Tibial nerve (tissue), 4 donors: ENCODE measurements around the gene LRRC72. TPM values are rescaled to one million over a fixed set of nuclear protein-coding genes. Genes with fewer than 3 reads are reported as not detected.

Source experiments
- DNase-seq, 2 donors: peaks; one replicate each; pipeline ENCODE4 v3.0.0-alpha.2; 2019; ENCODE audit warnings: low spot score in 2 of 2
- H3K27ac ChIP-seq, 4 donors: fragments of 200-600 bp; sonication (generic) in 3 of 4; one replicate each; pipeline ENCODE4 v1.5.1; 2017 to 2019; ENCODE audit warnings: mild to moderate bottlenecking in 1 of 4
- H3K27me3 ChIP-seq, 2 donors: fragments of 200-600 bp; sonication (generic) in 1 of 2; one replicate each; pipeline versions ENCODE4 v1.5.1 to v1.6.0; 2017 to 2019
- H3K36me3 ChIP-seq, 3 donors: fragments of 200-600 bp; sonication (generic); one replicate each; pipeline ENCODE4 v1.5.1; 2018 to 2019
- H3K4me1 ChIP-seq, 4 donors: fragments of 200-600 bp; sonication (generic) in 3 of 4; one replicate each; pipeline ENCODE4 v1.5.1; 2017 to 2019
- H3K4me3 ChIP-seq, 4 donors: fragments of 200-600 bp; sonication (generic) in 3 of 4; one replicate each; pipeline ENCODE4 v1.5.1; 2017 to 2019; ENCODE audit warnings: mild to moderate bottlenecking in 1 of 4, moderate library complexity in 1 of 4
- H3K9me3 ChIP-seq, 4 donors: fragments of 200-600 bp; sonication (generic) in 3 of 4; one replicate each; pipeline ENCODE4 v1.5.1; 2017 to 2019
- CTCF ChIP-seq, 5 experiments: fragments of 200-600 bp in 3 of 5; fragments of 450-650 bp in 2 of 5; sonication (generic) in 3 of 5; IDR thresholded peaks; one replicate each; pipeline ENCODE4 v1.5.1; 2016 to 2019; ENCODE audit warnings: antibody characterized with exemption in 5 of 5, mild to moderate bottlenecking in 3 of 5, moderate library complexity in 2 of 5
- EP300 ChIP-seq, 2 donors: sonication (generic); formaldehyde crosslinking; IDR thresholded peaks; one replicate each; pipeline ENCODE4 v1.6.1; 2017; ENCODE audit warnings: antibody characterized with exemption in 2 of 2, mild to moderate bottlenecking in 1 of 2
- POLR2A ChIP-seq, 2 donors: fragments of 450-650 bp; IDR thresholded peaks; one replicate each; pipeline ENCODE4 v1.6.1; 2017; ENCODE audit warnings: antibody characterized with exemption in 2 of 2, mild to moderate bottlenecking in 2 of 2, moderate library complexity in 2 of 2
- WGBS, 2 donors: methylation state at CpG; one replicate each; pipeline ENCODE4 v1.1.5; 2018; 5-methylcytosine and 5-hydroxymethylcytosine counted together
- total RNA-seq, 4 donors: library from RNA; depleted of rRNA; stranded (reverse); fragments of >200 nt; gene quantifications; one replicate each; pipeline ENCODE4 v1.1.0, GENCODE V29; 2016

LRRC72 gene
- total RNA-seq, 4 donors from 2014 or later, result not detected

- TF ChIP-seq EP300 (IDR thresholded peaks at IDR 0.05), result no peak
- TF ChIP-seq POLR2A (IDR thresholded peaks at IDR 0.05), result no peak
- TF ChIP-seq CTCF (IDR thresholded peaks at IDR 0.05), result no peak
- WGBS, 2 donors, result 90 to 93% methylated on average over 9 of the region's 9 CpGs
- peak overlapping the region in 1 of 4 donors; percentile 7 for H3K4me3 ChIP-seq
These were observed 36.0 kb downstream of the LRRC72 start for GRCh38 chr7:16562456-16563220.

GRCh38 chr7:16563281-16564022, 36.8 kb downstream of the LRRC72 start:
- 85 to 94% methylated on average over 5 of the region's 5 CpGs for WGBS, 2 donors
- Histone ChIP-seq H3K9me3 (no peaks in the 10 kb centered on the region), H3K4me3 (peak overlapping the region in 1 of 4 donors; percentile 7), H3K27me3 (no peaks in the 10 kb centered on the region), H3K27ac (no peak overlapping the region), H3K4me1 (no peaks in the 10 kb centered on the region), H3K36me3 (no peaks in the 10 kb centered on the region)
- no peak for TF ChIP-seq POLR2A (IDR thresholded peaks at IDR 0.05)
- no peak for TF ChIP-seq EP300 (IDR thresholded peaks at IDR 0.05)
- no peak for TF ChIP-seq CTCF (IDR thresholded peaks at IDR 0.05)
- no peak for DNase-seq

More at GRCh38 chr7:16562456-16563220, 36.0 kb downstream of the LRRC72 start:
- no peaks in the 10 kb centered on the region for H3K36me3 ChIP-seq
- H3K27me3 ChIP-seq, result no peaks in the 10 kb centered on the region
- H3K27ac ChIP-seq, result no peak overlapping the region
- no peak for DNase-seq
- no peaks in the 10 kb centered on the region for H3K4me1 ChIP-seq
- no peaks in the 10 kb centered on the region for H3K9me3 ChIP-seq

- DNase-seq, result no peak
- no peak overlapping the region for H3K27ac ChIP-seq
- no peak overlapping the region for H3K4me3 ChIP-seq
- H3K27me3 ChIP-seq, result no peaks in the 10 kb centered on the region
- 82 to 83% methylated on average over 4 of the region's 4 CpGs for WGBS, 2 donors
- TF ChIP-seq POLR2A (IDR thresholded peaks at IDR 0.05) (no peak), EP300 (IDR thresholded peaks at IDR 0.05) (no peak), CTCF (IDR thresholded peaks at IDR 0.05) (no peak)
- H3K9me3 ChIP-seq, result no peaks in the 10 kb centered on the region
- H3K4me1 ChIP-seq, result no peaks in the 10 kb centered on the region
- no peaks in the 10 kb centered on the region for H3K36me3 ChIP-seq
These were observed 37.4 kb downstream of the LRRC72 start for GRCh38 chr7:16564023-16564380.

DNA sequence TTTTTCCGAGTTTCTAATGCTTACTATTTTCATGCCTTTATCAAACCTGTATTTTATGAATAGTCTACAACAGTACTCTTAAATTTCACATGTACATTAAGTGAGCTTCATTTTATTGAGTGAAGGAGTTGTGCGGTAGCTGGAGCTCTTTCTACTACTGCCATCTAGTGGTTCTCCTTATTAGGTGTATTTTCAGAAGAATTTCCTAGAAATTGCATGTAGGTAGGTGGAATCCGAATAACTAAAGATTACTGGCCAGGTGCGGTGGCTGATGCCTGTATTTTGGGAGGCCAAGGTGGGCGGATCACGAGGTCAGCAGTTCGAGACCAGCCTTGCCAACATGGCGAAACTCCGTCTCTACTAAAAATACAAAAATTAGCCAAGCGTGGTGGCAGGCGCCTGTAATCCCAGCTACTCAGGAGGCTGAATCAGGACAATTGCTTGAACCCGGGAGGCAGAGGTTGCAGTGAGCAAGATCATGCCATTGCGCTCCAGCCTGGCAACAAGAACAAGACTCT, 38.3 kb downstream of the LRRC72 start:
- Histone ChIP-seq H3K4me1 (no peaks in the 10 kb centered on the region), H3K9me3 (no peaks in the 10 kb centered on the region), H3K27ac (no peak overlapping the region), H3K36me3 (no peaks in the 10 kb centered on the region), H3K4me3 (no peak overlapping the region), H3K27me3 (no peaks in the 10 kb centered on the region)
- no peak for DNase-seq
- TF ChIP-seq CTCF (IDR thresholded peaks at IDR 0.05) (peak; percentile 60 to 77 (median 70)), EP300 (IDR thresholded peaks at IDR 0.05) (no peak), POLR2A (IDR thresholded peaks at IDR 0.05) (no peak)
- WGBS, 2 donors, result 30% methylated on average over 13 of the region's 13 CpGs

DNA sequence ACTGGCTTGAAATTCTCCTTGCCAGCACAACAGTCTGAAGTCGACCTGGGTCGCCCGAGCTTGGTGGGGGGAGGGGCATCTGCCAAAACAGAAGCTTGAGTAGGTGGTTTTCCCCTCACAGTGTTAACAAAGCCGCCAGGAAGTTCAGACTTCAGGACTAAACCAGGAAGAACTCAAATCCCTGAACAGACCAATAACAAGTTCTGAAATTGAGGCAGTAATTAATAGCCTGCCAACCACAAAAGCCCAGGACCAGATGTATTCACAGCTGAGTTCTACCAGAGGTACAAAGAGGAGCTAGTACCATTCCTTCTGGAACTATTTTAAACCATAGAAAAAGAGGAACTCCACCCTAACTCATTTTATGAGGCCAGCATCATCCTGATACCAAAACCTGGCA, 45.3 kb downstream of the LRRC72 start:
- Histone ChIP-seq H3K27ac (no peak overlapping the region), H3K27me3 (no peaks in the 10 kb centered on the region), H3K36me3 (no peaks in the 10 kb centered on the region), H3K4me3 (no peak overlapping the region), H3K4me1 (no peaks in the 10 kb centered on the region), H3K9me3 (peaks cover 0 to 6% (median 0%) of the 10 kb centered on the region in 4 donors)
- no peak for DNase-seq
- 83 to 96% methylated on average over 4 of the region's 4 CpGs for WGBS, 2 donors
- no peak for TF ChIP-seq POLR2A (IDR thresholded peaks at IDR 0.05)
- TF ChIP-seq EP300 (IDR thresholded peaks at IDR 0.05), result no peak
- no peak for TF ChIP-seq CTCF (IDR thresholded peaks at IDR 0.05)
